Spleen (tissue), 11 donors: Measurements from ENCODE around the gene WIPI1. TPM values are rescaled to one million over a fixed set of nuclear protein-coding genes. Genes with fewer than 3 reads are reported as not detected.

ENCODE experiments used
- DNase-seq: peaks from one replicate; pipeline ENCODE4 v3.0.0-alpha.2; 2020
- H3K27ac ChIP-seq, 8 donors: fragments of 200-600 bp; sonication (generic) in 7 of 8; 1 replicate in 4 of 8; 2 replicates in 4 of 8; pipeline versions ENCODE4 v1.5.0 to v1.8.0; 2016 to 2021; ENCODE audit warnings: inconsistent platforms in 4 of 8, mild to moderate bottlenecking in 4 of 8, moderate library complexity in 1 of 8
- H3K27me3 ChIP-seq, 7 donors: fragments of 200-600 bp; sonication (generic) in 6 of 7; replicated peaks in 1 of 7; 1 replicate in 4 of 7; 2 replicates in 3 of 7; pipeline versions ENCODE4 v1.5.0 to v1.8.0; 2016 to 2021; ENCODE audit warnings: inconsistent platforms in 3 of 7, mild to moderate bottlenecking in 1 of 7
- H3K36me3 ChIP-seq, 6 donors: fragments of 200-600 bp; sonication (generic) in 5 of 6; 1 replicate in 4 of 6; 2 replicates in 2 of 6; pipeline versions ENCODE4 v1.5.0 to v1.8.0; 2016 to 2021; ENCODE audit warnings: inconsistent platforms in 2 of 6
- H3K4me1 ChIP-seq, 6 donors: fragments of 200-600 bp; sonication (generic) in 5 of 6; 1 replicate in 3 of 6; 2 replicates in 3 of 6; pipeline versions ENCODE4 v1.5.0 to v1.8.0; 2016 to 2021; ENCODE audit warnings: inconsistent platforms in 3 of 6
- H3K4me3 ChIP-seq, 8 donors: fragments of 200-600 bp; sonication (generic) in 7 of 8; 1 replicate in 4 of 8; 2 replicates in 4 of 8; pipeline versions ENCODE4 v1.5.0 to v1.8.0; 2016 to 2021; ENCODE audit warnings: inconsistent platforms in 4 of 8, mild to moderate bottlenecking in 4 of 8, moderate library complexity in 2 of 8
- H3K9me3 ChIP-seq, 8 donors: fragments of 200-600 bp; sonication (generic) in 7 of 8; 1 replicate in 4 of 8; 2 replicates in 4 of 8; pipeline versions ENCODE4 v1.5.0 to v1.8.0; 2016 to 2021; ENCODE audit warnings: inconsistent platforms in 4 of 8
- CTCF ChIP-seq, 11 experiments: fragments of 200-600 bp in 7 of 11; fragments of 450-650 bp in 4 of 11; sonication (generic) in 4 of 11; IDR thresholded peaks in 8 of 11; conservative IDR thresholded peaks in 3 of 11; 1 replicate in 7 of 11; 2 replicates in 4 of 11; pipeline versions ENCODE4 v1.4.0 to v1.8.0; 2016 to 2021; ENCODE audit warnings: antibody characterized with exemption in 11 of 11, inconsistent platforms in 4 of 11, mild to moderate bottlenecking in 1 of 11
- POLR2A ChIP-seq, 3 donors: fragments of 450-650 bp; IDR thresholded peaks; one replicate each; pipeline ENCODE4 v1.5.1; 2017; ENCODE audit warnings: antibody characterized with exemption in 3 of 3, mild to moderate bottlenecking in 1 of 3
- POLR2AphosphoS5 ChIP-seq, 3 donors: sonication (generic); formaldehyde crosslinking; IDR thresholded peaks; one replicate each; pipeline ENCODE4 v1.5.1; 2017; ENCODE audit warnings: antibody characterized with exemption in 3 of 3
- WGBS, 5 donors: extraction: QIAGEN DNeasy Blood & Tissue Kit in 3 of 5; methylation state at CpG; one replicate each; pipeline versions ENCODE4 v1.1.5 to v1.1.7; 2013 to 2018; 5-methylcytosine and 5-hydroxymethylcytosine counted together
- intact Hi-C: fragments of 100-400 bp; cut with DNase I; formaldehyde crosslinking; loops from one replicate; pipeline ENCODE4 v1.15.0; 2023; ENCODE audit warnings: low total_unique reads
- polyA plus RNA-seq, 3 donors: library from polyadenylated mRNA; stranded (reverse); fragments of 200-250 nt; gene quantifications; one replicate each; pipeline ENCODE4 v1.2.1, GENCODE V29; 2013
- total RNA-seq, 7 donors: library from RNA; depleted of rRNA in 3 of 7; stranded (reverse); fragments of >200 nt in 3 of 7; fragmentation: NEBNext Ultra II Directional in 4 of 7; extraction: Animal tissue kit (Norgen Biotek cat#: 25700) in 4 of 7; gene quantifications; one replicate each; pipeline versions ENCODE4 v1.1.0 to v1.2.1, GENCODE V29; 2016 to 2021
- donor health status: healthy with polysubstance abuse.
- donor health status: DM: no; HTN: no; CAD: no; lungs with moderate emphysema.
- donor health status: DM: no; HTN: no; CAD: no.
- donor health status: Bipolar disorder and iron deficiency.
- donor health status: healthy.
- donor health status: DM: no; HTN: no; CAD: no.
- donor health status: DM: yes; HTN: yes; CAD: no.

The WIPI1 gene
- total and polyA plus RNA-seq, 10 donors, result 7.2 to 38.3 (median 25.6) TPM

DNA sequence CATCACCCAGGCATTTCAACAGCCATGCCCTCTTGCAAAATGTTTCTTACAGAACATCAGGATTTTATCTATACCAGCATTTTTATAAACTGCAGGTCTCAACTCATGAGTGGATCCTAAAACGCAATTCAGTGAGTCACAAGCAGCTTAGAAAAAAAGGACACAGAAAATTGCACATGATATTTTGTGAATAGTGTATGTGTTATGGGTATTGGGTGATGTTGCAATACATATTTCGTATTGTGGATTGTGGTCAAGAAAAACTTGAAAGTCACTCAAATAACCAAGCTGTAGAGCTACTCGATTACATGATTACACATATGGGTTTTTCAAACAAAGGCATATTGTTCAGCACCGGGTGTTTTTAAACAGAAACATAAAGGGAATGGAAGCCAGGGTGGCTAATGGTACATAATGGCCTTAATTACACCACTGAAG lies 1.4 kb downstream of the WIPI1 start:
- intact Hi-C loops, result no loop called here
- peak overlapping the region in 6 of 8 donors; percentile 67 to 89 (median 77) for H3K4me3 ChIP-seq
- H3K27ac ChIP-seq, result peak overlapping the region in 7 of 8 donors; percentile 89 to 96 (median 93)
- no peak for DNase-seq
- H3K4me1 ChIP-seq, result peaks cover 5 to 82% (median 46%) of the 10 kb centered on the region in 6 donors
- H3K9me3 ChIP-seq, result no peaks in the 10 kb centered on the region
- 38 to 72% (median 57%) methylated on average over 4 of the region's 4 CpGs for WGBS, 5 donors
- H3K27me3 ChIP-seq, result no peaks in the 10 kb centered on the region
- H3K36me3 ChIP-seq, result peaks cover 0 to 20% (median under 1%) of the 10 kb centered on the region in 6 donors
- TF ChIP-seq POLR2AphosphoS5 (IDR thresholded peaks at IDR 0.05), result no peak
- TF ChIP-seq POLR2A (IDR thresholded peaks at IDR 0.05), result no peak

DNA sequence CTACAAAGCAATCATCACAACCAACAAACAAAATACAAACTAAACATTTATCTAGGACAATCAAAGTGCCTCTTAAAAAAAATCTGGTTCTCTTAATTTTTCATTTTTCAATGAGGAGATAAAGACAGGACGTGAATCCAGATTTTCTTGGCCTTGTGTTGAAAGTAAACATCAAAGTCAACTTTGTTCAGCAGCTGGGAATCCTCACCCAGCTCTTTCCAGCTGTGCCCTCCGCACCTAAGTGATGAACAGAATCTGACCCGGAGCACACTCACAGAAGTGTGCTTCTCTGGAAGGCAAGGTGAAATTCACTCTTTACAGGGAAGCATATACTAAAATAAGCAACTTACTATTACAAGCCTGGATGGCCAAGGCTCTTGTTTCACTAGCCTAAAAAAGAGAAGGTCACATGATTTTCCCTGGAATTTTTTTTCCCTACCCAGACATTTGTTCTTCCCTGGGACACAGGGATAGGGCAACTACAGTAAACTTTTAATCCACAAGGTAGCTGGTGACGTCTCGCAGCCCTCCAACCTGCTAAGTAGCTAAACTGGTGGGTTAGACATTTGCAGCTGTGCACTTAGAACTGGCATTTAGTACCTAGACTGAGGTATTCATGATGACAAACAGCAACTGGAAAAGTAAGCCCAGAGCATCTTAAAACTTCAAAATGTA lies 3.2 kb downstream of the WIPI1 start:
- WGBS, 5 donors, result 88 to 97% (median 93%) methylated on average over 5 of the region's 5 CpGs
- peaks cover 0 to 38% (median 16%) of the 10 kb centered on the region in 6 donors for H3K36me3 ChIP-seq
- no peak overlapping the region for H3K27ac ChIP-seq
- H3K9me3 ChIP-seq, result no peaks in the 10 kb centered on the region
- TF ChIP-seq CTCF (IDR thresholded peaks at IDR 0.05 in 8 of 11, conservative IDR thresholded peaks at IDR 0.05 in 3 of 11), result no peak
- no peak for TF ChIP-seq POLR2AphosphoS5 (IDR thresholded peaks at IDR 0.05)
- TF ChIP-seq POLR2A (IDR thresholded peaks at IDR 0.05), result no peak
- H3K4me3 ChIP-seq, result no peak overlapping the region
- DNase-seq, result no peak
- H3K27me3 ChIP-seq, result no peaks in the 10 kb centered on the region
- intact Hi-C loops, result no loop called here
- peaks cover 5 to 68% (median 35%) of the 10 kb centered on the region in 6 donors for H3K4me1 ChIP-seq

GRCh38 chr17:68452724-68453290 lies 4.5 kb downstream of the WIPI1 start:
- intact Hi-C loops, result no loop called here
- Histone ChIP-seq H3K36me3 (peaks cover 0 to 51% (median 24%) of the 10 kb centered on the region in 6 donors), H3K4me3 (no peak overlapping the region), H3K9me3 (no peaks in the 10 kb centered on the region), H3K27me3 (no peaks in the 10 kb centered on the region), H3K4me1 (peaks cover 0 to 54% (median 24%) of the 10 kb centered on the region in 6 donors), H3K27ac (peak overlapping the region in 1 of 8 donors; percentile 0)
- DNase-seq, result no peak
- WGBS, 5 donors, result 62 to 72% (median 69%) methylated on average over 6 of the region's 6 CpGs
- TF ChIP-seq POLR2A (IDR thresholded peaks at IDR 0.05) (no peak), POLR2AphosphoS5 (IDR thresholded peaks at IDR 0.05) (no peak), CTCF (IDR thresholded peaks at IDR 0.05 in 8 of 11, conservative IDR thresholded peaks at IDR 0.05 in 3 of 11) (no peak)

- Histone ChIP-seq H3K27me3 (no peaks in the 10 kb centered on the region), H3K9me3 (no peaks in the 10 kb centered on the region), H3K36me3 (peaks cover 0 to 61% (median 27%) of the 10 kb centered on the region in 6 donors), H3K4me3 (no peak overlapping the region), H3K27ac (no peak overlapping the region), H3K4me1 (peaks cover 0 to 50% (median 23%) of the 10 kb centered on the region in 6 donors)
- no peak for DNase-seq
- 68 to 79% (median 74%) methylated on average over 5 of the region's 5 CpGs for WGBS, 5 donors
- no peak for TF ChIP-seq POLR2A (IDR thresholded peaks at IDR 0.05)
- TF ChIP-seq CTCF (IDR thresholded peaks at IDR 0.05 in 8 of 11, conservative IDR thresholded peaks at IDR 0.05 in 3 of 11), result no peak
- TF ChIP-seq POLR2AphosphoS5 (IDR thresholded peaks at IDR 0.05), result no peak
- intact Hi-C loops, result no loop called here
These were observed 5.5 kb downstream of the WIPI1 start for GRCh38 chr17:68451670-68452354.
